B cell (primary cell): ENCODE results near the gene WASF2.

ENCODE experiments used
- EZH2 ChIP-seq: IDR thresholded peaks from 2 replicates; pipeline ENCODE4 v1.6.1; 2012; ENCODE audit warnings: borderline replicate concordance, low read depth, mild to moderate bottlenecking, moderate library complexity, low read length; ENCODE audit not compliant: insufficient read depth, poor library complexity, severe bottlenecking
- TF ChIP-seq, protein P1 (sequence below): fragments of 200-600 bp; IDR thresholded peaks from one replicate; pipeline ENCODE4 v1.8.0; 2022; ENCODE audit warnings: antibody characterized with exemption, mild to moderate bottlenecking

- TF ChIP-seq, protein P1, sequence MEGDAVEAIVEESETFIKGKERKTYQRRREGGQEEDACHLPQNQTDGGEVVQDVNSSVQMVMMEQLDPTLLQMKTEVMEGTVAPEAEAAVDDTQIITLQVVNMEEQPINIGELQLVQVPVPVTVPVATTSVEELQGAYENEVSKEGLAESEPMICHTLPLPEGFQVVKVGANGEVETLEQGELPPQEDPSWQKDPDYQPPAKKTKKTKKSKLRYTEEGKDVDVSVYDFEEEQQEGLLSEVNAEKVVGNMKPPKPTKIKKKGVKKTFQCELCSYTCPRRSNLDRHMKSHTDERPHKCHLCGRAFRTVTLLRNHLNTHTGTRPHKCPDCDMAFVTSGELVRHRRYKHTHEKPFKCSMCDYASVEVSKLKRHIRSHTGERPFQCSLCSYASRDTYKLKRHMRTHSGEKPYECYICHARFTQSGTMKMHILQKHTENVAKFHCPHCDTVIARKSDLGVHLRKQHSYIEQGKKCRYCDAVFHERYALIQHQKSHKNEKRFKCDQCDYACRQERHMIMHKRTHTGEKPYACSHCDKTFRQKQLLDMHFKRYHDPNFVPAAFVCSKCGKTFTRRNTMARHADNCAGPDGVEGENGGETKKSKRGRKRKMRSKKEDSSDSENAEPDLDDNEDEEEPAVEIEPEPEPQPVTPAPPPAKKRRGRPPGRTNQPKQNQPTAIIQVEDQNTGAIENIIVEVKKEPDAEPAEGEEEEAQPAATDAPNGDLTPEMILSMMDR, result no peak
- TF ChIP-seq EZH2, result no peak
Measured at GRCh38 chr1:27454610-27455009, 35.4 kb downstream of the WASF2 start.
